PC-3 (cell line): ENCODE data around the gene CD3G. TPM values are rescaled to one million over a fixed set of nuclear protein-coding genes. Genes with fewer than 3 reads are reported as not detected.

Experiments used
- ATAC-seq: fragments of 200-7000 bp; cut with Tn5 transposase; 2 replicates; pipeline ENCODE4 v1.9.1; 2020; ENCODE audit warnings: mild to moderate bottlenecking, moderate library complexity
- BruUV-seq: library from RNA; stranded (reverse); fragments of 400-500 nt; replicated peaks from 2 replicates; lab custom pipeline; 2021; lab: Mats Ljungman, UMichigan
- CTCF ChIA-PET: fragments of 300-600 bp; sonication (Branson Sonifier 250); formaldehyde crosslinking; loops from one replicate; lab custom pipeline; 2022; ENCODE audit warnings: antibody characterized with exemption; lab: Charles Lee
- POLR2A ChIA-PET: fragments of 300-600 bp; sonication (Branson Sonifier 250); formaldehyde crosslinking; loops from one replicate; lab custom pipeline; 2022; ENCODE audit warnings: antibody characterized with exemption; ENCODE audit not compliant: unreplicated experiment; lab: Charles Lee
- DNase-seq: peaks from one replicate; pipeline ENCODE4 v3.0.0-alpha.2; 2015
- H2AFZ ChIP-seq: fragments of 300-600 bp; sonication (generic); 2 replicates; pipeline ENCODE4 v1.6.0; 2016; ENCODE audit warnings: antibody characterized with exemption, low read length
- H3F3A ChIP-seq: fragments of 300-600 bp; sonication (generic); one replicate; pipeline ENCODE4 v1.6.0; 2017; ENCODE audit warnings: antibody characterized with exemption, low read length, control low read depth, mild to moderate bottlenecking; ENCODE audit not compliant: unreplicated experiment
- H3K27ac ChIP-seq: fragments of 300-600 bp; sonication (generic); 2 replicates; pipeline ENCODE4 v1.5.1; 2016; ENCODE audit warnings: mild to moderate bottlenecking, low read length
- H3K27me3 ChIP-seq: fragments of 300-600 bp; sonication (generic); 2 replicates; pipeline ENCODE4 v1.6.1; 2016; ENCODE audit warnings: low read length, mixed read lengths
- H3K36me3 ChIP-seq: fragments of 300-600 bp; sonication (generic); 2 replicates; pipeline ENCODE4 v1.6.1; 2016; ENCODE audit warnings: low read depth, mixed run types, low read length, mixed read lengths
- H3K4me1 ChIP-seq: fragments of 300-600 bp; sonication (generic); 2 replicates; pipeline ENCODE4 v1.5.1; 2016; ENCODE audit warnings: low read length; ENCODE audit not compliant: insufficient read depth
- H3K4me2 ChIP-seq: fragments of 300-600 bp; sonication (generic); 2 replicates; pipeline ENCODE4 v1.6.0; 2016; ENCODE audit warnings: low read length
- H3K4me3 ChIP-seq: fragments of 300-600 bp; sonication (generic); 2 replicates; pipeline ENCODE4 v1.5.1; 2016; ENCODE audit warnings: mild to moderate bottlenecking, low read length, mixed read lengths
- H3K79me2 ChIP-seq: fragments of 300-600 bp; sonication (generic); 2 replicates; pipeline ENCODE4 v1.6.1; 2017; ENCODE audit warnings: low read length, mixed read lengths
- H3K9ac ChIP-seq: fragments of 300-600 bp; sonication (generic); 2 replicates; pipeline ENCODE4 v1.6.0; 2016; ENCODE audit warnings: mild to moderate bottlenecking, low read length
- H3K9me2 ChIP-seq: fragments of 300-600 bp; sonication (generic); replicated peaks from 2 replicates; pipeline ENCODE4 v1.6.1; 2016; ENCODE audit warnings: mixed run types, low read length, mixed read lengths
- H3K9me3 ChIP-seq: fragments of 300-600 bp; sonication (generic); 2 replicates; pipeline ENCODE4 v1.6.1; 2016; ENCODE audit warnings: low read length, mixed read lengths
- H4K20me1 ChIP-seq: fragments of 300-600 bp; sonication (generic); 2 replicates; pipeline ENCODE4 v1.6.1; 2016; ENCODE audit warnings: low read length, mixed read lengths
- CTCF ChIP-seq: fragments of 300-600 bp; sonication (generic); conservative IDR thresholded peaks from 2 replicates; pipeline ENCODE4 v1.5.1; 2017; ENCODE audit warnings: antibody characterized with exemption, low read depth, mild to moderate bottlenecking, low read length
- EZH2 ChIP-seq: fragments of 300-600 bp; sonication (generic); IDR thresholded peaks from one replicate; pipeline ENCODE4 v1.6.1; 2017; ENCODE audit warnings: antibody characterized with exemption, mild to moderate bottlenecking, low read length; ENCODE audit not compliant: unreplicated experiment
- EZH2phosphoT487 ChIP-seq: fragments of 300-600 bp; sonication (generic); IDR thresholded peaks from 2 replicates; pipeline ENCODE4 v1.6.1; 2018; ENCODE audit warnings: mild to moderate bottlenecking, antibody characterized with exemption, low read length, borderline replicate concordance
- intact Hi-C: fragments of 100-400 bp; cut with micrococcal nuclease; formaldehyde crosslinking; loops from 2 replicates; pipeline ENCODE4 v1.9.0; 2023
- total RNA-seq: library from RNA; depleted of rRNA; stranded (reverse); fragments of >200 nt; gene quantifications from 2 replicates; pipeline ENCODE4 v1.2.3, GENCODE V29; 2014

CD3G gene
- total RNA-seq, 1 experiment from 2014 or later, result not detected

- no peak for ATAC-seq
- no peaks in the 10 kb centered on the region for H3K79me2 ChIP-seq
- no peak overlapping the region for H3K4me3 ChIP-seq
- H3K27ac ChIP-seq, result no peak overlapping the region
- no peak overlapping the region for H3K9ac ChIP-seq
- no peak overlapping the region for H3K4me2 ChIP-seq
- H3F3A ChIP-seq, result no peaks in the 10 kb centered on the region
- CTCF ChIA-PET, result no interaction called here
- H3K9me3 ChIP-seq, result no peaks in the 10 kb centered on the region
- POLR2A ChIA-PET, result no interaction called here
- no peak overlapping the region for H2AFZ ChIP-seq
- BruUV-seq, result no TSS peak
- H4K20me1 ChIP-seq, result no peaks in the 10 kb centered on the region
- H3K27me3 ChIP-seq, result peaks cover 4% of the 10 kb centered on the region; the same call in 1 of the 2 replicates
- H3K36me3 ChIP-seq, result no peaks in the 10 kb centered on the region
- H3K9me2 ChIP-seq, result no peaks in the 10 kb centered on the region
- no peaks in the 10 kb centered on the region for H3K4me1 ChIP-seq
- intact Hi-C loops, result no loop called here
- TF ChIP-seq EZH2 (no peak), EZH2phosphoT487 (no peak), CTCF (no peak)
- no peak for DNase-seq
Observed at GRCh38 chr11:118341815-118342489, 2.2 kb upstream of the CD3G start.

- no peaks in the 10 kb centered on the region for H3K9me2 ChIP-seq
- no TSS peak for BruUV-seq
- H3F3A ChIP-seq, result no peaks in the 10 kb centered on the region
- no peaks in the 10 kb centered on the region for H3K36me3 ChIP-seq
- no peaks in the 10 kb centered on the region for H3K9me3 ChIP-seq
- DNase-seq, result no peak
- ChIA-PET CTCF (no interaction called here), POLR2A (no interaction called here)
- H3K4me1 ChIP-seq, result no peaks in the 10 kb centered on the region
- no peak within 1 kb of the TSS for H3K4me3 ChIP-seq
- no peaks in the 10 kb centered on the region for H3K79me2 ChIP-seq
- H3K27ac ChIP-seq, result no peak within 1 kb of the TSS
- intact Hi-C loops, result no loop called here
- no peak within 1 kb of the TSS for H3K9ac ChIP-seq
- no peaks in the 10 kb centered on the region for H4K20me1 ChIP-seq
- no peak for TF ChIP-seq CTCF
- TF ChIP-seq EZH2, result no peak
- no peak for TF ChIP-seq EZH2phosphoT487
- no peak within 1 kb of the TSS for H2AFZ ChIP-seq
- no peak for ATAC-seq
- peaks cover 10% of the 10 kb centered on the region; the same call in 1 of the 2 replicates for H3K27me3 ChIP-seq
- no peak within 1 kb of the TSS for H3K4me2 ChIP-seq
Observed at GRCh38 chr11:118342503-118343161, 1.5 kb upstream of the CD3G start, which contains the start of gene CD3D. CD3D (minus strand) TSS chr11:118342705; CDS start chr11:118342607, 98 bp downstream.

GRCh38 chr11:118343248-118343647, 896 bp upstream of the CD3G start:
- DNase-seq, result no peak
- TF ChIP-seq CTCF (no peak), EZH2 (no peak), EZH2phosphoT487 (no peak)

More at GRCh38 chr11:118343248-118343647, 896 bp upstream of the CD3G start:
- intact Hi-C loops, result no loop called here
- ATAC-seq, result no peak
- H3K9me3 ChIP-seq, result no peaks in the 10 kb centered on the region
- H3F3A ChIP-seq, result no peaks in the 10 kb centered on the region
- H3K9me2 ChIP-seq, result no peaks in the 10 kb centered on the region
- H3K27ac ChIP-seq, result no peak overlapping the region
- peaks cover 10% of the 10 kb centered on the region; the same call in 1 of the 2 replicates for H3K27me3 ChIP-seq
- H3K4me1 ChIP-seq, result no peaks in the 10 kb centered on the region
- H3K36me3 ChIP-seq, result no peaks in the 10 kb centered on the region
- CTCF ChIA-PET, result no interaction called here
- no peaks in the 10 kb centered on the region for H4K20me1 ChIP-seq
- no peak overlapping the region for H3K4me3 ChIP-seq
- no peaks in the 10 kb centered on the region for H3K79me2 ChIP-seq
- no peak overlapping the region for H3K9ac ChIP-seq
- POLR2A ChIA-PET, result no interaction called here
- no TSS peak for BruUV-seq
- H3K4me2 ChIP-seq, result no peak overlapping the region
- H2AFZ ChIP-seq, result no peak overlapping the region
